Stimulated activated CD4-positive, alpha-beta T cell treated with anti-CD3 and anti-CD28 coated beads, Interleukin-4, amount 100 ng/mL, for 24 hours (primary cell): Measurements from ENCODE around the gene HOXC10.

ENCODE experiments used
- DNase-seq: peaks from one replicate; pipeline ENCODE4 v3.0.0-alpha.2; 2020

HOXC10 gene

DNA sequence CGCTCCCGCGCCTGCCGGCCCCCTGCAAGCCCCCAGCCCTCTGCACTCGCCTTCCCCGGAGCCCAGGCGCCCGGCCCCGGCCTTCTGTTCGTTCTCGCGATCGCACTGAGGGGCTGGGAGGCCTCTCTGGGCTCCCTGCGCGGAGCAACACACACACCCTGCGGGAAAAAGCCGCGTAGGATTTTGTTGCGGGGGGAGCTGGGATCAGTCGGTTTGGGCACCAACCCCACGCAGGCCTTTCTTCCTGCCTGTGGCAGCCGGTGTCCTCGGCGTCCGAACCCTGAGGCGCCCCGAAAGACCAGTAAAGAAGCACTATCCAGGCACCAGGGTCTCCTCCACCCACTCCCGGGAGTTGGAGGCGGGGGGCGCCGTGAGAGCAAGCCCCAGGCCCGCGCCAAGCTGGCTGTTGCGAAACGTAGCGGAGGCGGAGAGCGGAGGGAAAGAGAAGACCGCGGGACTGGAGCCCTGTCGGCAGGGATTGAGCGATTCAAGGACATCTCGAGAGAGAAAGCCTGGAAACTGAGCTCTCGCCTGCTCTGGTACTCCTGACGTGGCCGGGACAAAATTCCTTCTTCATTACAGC is 46.0 kb downstream of the HOXC10 start:
- DNase-seq: no peak

DNA sequence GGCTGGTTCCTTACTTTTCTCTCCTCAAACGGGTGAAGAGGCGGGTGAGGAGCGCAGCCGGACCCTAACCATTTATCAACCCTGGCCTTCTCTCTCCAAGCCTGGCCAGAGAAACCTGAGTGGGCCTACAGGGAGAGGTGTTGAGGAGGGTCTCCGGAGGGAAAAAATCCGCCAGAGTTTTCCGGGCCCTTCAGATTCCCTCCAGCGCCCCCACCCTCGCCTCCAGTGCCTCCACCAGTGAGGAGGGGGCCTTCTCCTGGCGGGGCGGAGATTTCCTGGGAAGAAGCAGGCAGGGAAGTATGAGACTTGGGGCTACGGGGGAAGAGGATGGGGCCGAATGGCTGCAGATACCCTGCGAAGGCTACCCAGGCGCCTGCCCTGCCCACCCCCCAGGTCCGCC is 46.5 kb downstream of the HOXC10 start:
- DNase-seq: no peak

DNA sequence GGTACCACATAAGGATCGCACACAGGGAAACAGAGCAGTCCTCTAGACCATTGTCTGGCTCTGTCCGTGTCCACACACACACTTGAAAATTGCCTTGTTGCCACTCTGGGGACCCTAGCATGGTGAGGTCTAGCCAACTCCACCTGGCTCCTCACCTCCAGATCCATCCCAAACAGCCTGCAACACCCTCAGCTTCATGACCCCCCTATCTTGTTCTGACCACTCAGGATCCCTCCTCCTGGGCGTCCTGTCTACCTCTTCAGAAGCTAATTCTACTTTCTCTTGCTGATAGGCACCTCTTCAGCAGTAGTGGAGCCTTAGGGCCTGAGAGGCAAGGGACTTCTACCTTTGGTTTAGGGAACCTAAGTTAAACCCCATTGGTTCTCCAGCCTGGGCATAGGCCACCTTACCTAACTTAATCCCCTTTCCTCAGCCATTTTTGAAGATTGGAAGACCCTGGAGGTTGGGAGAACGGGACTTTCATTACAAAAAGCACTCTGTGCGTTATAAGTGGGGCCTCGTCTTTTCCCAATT is 47.2 kb downstream of the HOXC10 start:
- DNase-seq: no peak

DNA sequence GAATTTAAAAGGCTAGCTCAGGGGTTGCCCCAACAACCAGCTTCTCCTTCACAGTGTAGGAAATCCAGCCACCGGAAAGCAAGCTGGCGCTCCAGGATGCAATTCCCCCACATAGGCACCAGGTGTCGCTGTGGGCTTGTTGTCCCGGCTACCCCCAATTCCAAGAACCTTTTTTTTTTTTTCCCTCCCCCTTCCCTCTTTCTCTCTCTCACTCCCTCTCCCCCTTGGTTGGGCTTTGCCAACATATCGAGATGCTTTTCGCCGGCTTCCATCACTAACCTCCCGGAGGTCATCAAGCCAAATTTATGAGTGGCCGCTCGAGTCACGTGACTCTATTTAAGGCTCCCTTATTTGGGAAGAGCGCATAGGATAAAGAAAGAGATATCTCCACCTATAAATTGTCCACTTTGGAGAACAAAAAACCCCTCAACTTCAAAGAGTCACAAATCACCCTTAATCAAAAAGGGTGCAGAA is 47.7 kb downstream of the HOXC10 start, which contains the start of gene HOXC5:
HOXC5 (plus strand) TSS at position 424 of the 474 bp plus-strand sequence. CDS start 73 bp downstream, outside the sequence.
- peak; percentile 67 for DNase-seq

DNA sequence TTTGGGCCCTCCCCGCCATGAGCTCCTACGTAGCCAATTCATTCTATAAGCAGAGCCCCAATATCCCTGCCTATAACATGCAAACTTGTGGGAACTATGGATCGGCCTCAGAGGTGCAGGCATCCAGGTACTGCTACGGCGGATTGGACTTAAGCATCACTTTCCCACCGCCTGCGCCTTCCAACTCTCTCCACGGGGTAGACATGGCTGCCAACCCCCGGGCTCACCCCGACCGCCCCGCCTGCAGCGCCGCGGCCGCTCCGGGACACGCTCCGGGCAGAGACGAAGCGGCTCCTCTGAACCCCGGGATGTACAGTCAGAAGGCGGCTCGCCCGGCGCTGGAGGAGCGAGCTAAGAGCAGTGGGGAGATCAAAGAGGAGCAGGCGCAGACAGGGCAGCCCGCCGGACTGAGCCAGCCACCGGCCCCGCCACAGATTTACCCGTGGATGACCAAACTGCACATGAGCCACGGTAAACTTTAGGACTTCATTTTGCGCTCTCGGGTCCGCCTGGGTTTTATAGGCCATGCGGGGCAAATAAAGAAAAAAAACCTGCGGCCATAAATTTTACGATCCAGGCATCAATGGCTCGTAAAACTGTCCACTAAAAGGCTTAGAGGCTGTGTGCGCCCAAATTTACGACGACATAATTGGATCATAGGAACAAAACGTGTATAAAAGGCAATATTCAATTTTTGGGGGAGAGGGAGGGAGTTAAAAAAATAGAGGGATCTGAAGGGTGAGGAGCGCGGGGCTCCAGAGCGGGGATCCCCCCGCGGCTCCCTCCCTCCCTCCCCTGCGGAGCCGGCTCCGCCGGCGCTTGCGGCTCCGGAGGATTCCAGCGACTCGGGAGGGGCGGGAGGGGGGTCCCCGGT is 48.4 kb downstream of the HOXC10 start:
- DNase-seq: no peak

DNA sequence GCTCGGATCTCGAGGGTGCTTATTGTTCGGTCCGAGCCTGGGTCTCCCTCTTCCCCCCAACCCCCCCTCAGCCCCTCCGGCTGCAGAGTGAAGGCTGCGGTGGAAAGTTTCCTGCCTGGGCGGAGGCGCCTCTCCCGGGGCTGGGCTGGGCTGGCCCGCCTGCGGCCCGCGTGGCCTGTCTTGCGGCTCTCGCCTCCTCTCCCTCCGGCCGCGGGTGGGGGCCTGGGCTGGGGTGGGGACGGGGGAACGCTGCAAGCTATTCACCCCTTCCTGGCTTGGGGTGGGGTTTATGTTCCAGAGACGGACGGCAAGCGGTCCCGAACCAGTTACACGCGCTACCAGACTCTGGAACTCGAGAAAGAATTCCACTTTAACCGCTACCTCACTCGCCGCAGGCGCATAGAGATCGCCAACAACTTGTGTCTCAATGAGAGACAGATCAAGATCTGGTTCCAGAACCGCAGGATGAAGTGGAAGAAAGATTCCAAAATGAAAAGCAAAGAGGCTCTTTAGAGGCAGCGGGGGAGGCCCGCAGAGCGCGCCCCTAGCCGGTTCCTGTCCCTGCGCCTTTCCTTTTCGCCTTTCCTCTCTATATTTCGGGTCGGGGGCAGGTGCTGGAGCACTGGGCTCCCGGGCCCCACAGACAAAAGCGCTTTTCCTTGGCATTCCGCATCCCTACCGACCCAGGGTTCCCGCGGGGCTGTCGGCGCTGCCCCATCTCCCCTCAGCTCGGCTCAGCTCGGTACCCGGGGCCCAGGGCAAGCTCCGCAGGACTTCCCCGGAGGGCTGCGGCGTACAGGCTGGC is 49.2 kb downstream of the HOXC10 start:
- no peak for DNase-seq

DNA sequence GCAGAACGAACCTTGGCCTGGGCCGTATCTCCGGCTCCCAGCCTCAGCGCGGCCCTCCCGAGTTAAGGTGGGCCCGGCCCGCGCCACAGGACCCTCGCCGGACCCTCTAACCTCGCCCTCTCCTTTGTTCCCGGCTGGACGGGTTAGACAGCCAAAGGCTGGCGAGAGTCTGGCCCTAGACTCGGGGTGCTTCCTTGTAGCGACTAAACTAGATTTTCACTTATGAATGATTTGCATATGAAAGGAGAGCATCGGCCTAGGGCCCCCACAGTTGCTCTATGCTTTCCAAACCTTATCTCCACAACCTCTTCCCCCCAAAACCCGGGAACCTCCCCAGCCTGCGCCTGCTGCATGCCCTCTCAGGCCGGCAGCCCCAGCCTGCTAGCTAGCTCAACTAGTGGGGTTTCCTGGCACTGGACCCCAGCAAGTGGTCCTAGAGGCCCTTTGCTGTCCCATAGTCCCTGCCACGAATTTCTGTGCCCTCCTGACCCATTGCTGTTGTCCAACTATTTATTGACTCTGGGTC is 49.9 kb downstream of the HOXC10 start:
- DNase-seq: no peak

DNA sequence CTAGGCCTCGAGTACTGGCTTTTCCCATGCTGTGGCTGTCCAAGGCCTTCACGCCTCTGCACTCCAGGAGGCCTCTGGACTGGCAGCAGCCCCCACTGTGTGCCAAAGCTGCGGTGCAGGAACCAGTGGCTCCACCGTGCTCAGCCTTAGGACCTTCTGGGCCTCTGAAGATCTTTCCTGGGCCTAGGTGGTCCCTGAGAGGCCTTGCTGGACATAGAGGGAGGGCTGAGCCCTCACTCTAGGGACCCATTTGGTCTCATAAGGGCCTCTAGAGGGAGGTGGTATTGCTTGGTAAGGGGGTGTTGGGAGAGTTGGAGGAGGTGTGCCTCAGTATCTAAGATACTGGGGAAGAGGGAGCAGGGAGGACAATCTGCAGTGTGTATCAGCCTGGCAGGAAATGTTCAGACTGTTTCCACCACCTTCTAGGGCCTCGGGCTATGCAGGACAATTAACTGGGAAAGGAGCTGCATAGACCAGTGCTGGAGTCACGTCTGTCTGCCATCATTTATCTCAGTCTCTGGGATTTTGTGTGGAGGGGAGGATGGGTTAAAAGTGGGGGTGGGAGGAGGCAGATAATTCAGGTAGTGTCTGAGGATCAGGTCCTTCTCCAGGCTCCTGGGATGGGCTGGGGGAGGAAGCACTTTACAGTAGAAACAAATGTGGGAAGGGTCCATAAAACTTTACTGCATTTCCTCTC is 50.8 kb downstream of the HOXC10 start:
- DNase-seq: no peak

DNA sequence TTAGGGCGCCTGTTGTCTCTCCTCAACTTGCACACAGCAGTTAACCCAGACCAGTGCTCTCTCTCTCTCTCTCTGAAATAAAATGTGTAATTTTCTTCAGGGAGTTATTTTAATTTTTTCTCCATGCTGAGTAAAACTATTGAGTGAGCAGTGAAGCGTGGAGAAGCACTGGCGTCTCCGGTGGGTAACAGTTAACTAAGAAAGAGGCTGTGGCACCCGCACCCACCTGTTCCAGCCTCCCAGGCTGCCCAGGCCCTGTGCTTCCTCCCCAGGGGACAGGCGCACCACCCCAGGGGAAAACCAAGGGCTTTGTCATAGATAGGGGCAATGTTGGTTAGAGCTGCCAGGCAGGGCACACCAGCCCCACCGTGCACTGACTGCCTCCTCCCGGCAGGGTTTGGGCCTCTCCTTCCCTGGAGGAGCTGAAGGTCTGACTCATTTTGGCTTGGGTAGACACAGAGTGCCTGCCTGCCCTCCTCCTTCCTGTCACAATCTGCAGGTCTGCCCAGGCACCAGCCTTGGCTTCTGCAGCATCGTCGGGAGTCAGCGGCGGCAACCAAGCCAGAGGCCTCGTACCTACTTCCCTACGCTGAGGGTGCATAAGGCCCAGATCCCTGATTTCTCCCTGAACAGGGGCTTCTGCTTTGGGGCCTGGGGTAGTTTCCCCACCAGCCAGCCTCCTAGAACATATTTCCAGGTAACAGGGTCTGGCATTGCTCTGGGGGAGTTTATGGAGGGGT is 51.8 kb downstream of the HOXC10 start:
- no peak for DNase-seq

DNA sequence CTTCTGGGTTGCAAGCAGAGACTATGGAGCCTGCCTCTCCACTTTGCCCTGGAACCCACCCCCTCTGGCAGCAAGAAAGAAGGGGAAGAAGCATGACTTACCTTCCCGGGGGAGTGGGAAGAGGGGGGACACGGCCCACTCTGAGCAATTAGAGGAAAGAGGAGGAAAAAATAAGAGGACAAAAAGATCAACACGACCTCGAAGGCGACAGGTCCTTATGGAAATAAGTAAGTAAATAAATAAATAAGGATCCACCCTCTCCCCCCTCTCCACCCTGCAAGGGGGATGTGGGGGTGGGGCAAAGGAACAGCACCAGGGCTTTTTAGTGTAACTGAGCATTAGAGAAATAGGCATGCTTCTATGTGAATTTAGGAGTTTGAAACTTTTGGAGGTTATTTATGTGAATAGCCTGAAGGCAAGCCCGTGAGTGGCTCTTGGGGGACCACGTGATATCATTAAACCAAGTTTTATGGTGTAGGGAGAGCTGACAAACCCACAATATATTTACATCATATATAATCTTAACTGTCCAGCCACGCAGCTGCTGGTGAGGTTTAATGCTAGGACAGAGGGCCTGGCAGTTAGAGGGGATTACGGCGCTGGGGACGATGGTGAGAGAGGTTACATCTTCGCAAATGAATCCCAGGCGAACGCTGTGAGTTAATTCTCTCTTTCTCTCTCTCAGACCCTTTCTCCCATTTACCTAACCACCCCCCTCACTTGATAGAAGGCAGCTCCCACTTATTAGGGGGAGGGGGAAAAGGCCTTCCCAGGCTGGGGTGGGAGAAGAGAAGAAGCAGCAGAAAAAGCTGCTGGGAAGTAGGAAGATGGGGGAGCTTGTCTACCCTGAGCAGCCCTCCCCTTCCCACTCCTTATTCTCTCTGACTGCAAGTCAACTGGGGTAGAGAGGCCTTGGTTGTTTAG is 52.7 kb downstream of the HOXC10 start:
- DNase-seq: no peak

DNA sequence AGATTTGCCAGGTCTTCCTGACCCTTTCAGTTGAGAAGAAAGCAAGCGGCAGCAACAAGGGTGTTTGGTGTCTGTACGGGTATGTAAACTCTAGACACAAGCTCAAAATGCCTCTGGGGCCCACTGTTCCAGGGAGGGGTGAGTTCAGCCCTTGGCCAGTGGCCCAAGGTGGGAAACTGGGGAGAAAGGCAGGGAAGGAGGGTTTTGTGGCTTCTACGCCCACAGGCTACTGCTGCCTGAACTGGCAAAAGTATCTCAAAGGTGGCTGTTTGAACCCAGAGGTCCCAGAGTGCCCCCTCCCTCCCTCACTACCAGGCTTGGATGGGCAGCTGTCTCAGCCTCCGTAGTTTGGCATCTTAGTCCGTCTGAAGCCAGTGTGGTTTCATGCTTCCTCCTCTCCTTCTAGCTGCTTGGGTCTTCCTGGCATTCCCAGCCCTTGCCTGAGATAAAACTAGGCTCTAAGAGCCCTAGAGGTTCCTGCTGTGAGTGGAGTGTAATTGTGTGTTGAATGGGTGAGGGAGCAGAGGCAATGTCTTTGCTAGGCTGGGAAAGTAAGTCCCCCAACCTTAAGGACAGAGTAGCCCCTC is 53.4 kb downstream of the HOXC10 start:
- no peak for DNase-seq

DNA sequence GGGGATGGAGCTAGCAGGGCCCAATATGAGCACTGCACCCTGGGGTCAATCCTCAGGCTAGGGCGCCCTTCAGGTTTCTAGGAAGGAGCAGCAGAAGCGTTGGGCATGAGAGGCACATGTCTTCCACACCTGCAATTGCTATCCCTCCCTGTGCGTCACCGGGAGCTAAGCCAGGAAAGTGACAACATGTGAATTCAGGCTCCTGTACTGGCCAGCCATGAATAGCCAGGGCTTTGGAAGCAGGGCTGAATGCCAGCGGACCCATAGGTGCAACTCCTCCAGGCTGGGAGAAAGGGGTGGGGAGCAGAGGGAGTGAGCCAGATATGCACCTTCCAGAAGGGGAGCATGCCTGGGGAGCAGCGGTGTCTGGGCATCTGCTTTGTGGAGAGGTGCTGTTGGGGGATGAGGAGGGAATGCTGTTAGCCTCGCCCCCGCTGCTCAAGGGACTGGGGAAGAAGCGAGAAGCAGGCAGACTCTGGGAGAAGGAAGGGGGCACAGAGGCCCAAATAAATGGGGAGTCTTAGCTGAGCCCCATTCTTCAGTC is 54.0 kb downstream of the HOXC10 start:
- no peak for DNase-seq

DNA sequence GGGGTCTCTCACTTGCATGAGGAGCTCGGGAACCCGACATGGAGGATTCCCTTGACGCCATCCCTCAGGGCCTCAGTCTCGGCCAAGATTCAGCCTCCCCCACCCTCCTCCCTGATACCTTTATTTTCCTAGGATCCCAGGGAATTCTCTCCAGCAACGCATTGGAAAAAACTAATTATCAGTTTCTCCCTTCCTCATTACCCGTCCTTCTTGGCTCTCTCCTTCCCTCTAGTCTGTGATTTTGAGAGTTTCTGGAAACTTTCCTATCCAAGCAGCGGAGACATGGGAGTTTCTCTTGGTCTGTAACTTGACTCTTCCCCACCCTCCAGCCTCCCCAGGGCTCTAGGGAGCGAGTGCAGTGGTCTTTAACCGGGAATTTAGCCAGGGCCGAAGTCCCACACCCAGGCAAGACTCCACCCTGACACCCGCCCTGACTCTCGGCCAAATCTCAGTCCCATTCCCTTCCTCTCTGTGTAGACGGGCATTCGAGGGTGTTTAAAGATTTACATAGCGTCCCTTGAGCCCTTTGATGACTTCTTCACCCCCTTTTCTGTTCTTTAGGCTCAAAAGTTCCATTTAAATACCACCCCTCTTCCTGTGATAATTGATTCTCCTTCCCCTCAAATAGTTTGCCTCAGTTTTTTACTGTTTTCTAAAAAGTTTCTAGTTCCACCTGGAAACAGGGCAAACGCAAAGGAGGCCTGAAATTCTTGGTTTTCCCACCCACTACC is 54.6 kb downstream of the HOXC10 start:
- no peak for DNase-seq
